Neural cell (in vitro differentiated cells): ENCODE data around the gene LMOD1.

Source experiments
- CTCF ChIP-seq: fragments of 450-650 bp; IDR thresholded peaks from 2 replicates; pipeline ENCODE4 v1.5.1; 2014; ENCODE audit warnings: antibody characterized with exemption, mild to moderate bottlenecking, moderate library complexity; ENCODE audit not compliant: poor library complexity, severe bottlenecking
- EZH2 ChIP-seq: fragments of 200-600, 300-800 bp; shearing (Covaris generic), sonication (generic); IDR thresholded peaks from 2 replicates; pipeline ENCODE4 v1.6.1; 2014; ENCODE audit warnings: antibody characterized with exemption, low read length, borderline replicate concordance, mild to moderate bottlenecking; ENCODE audit not compliant: insufficient read depth, poor library complexity, severe bottlenecking
- REST ChIP-seq: IDR thresholded peaks from 2 replicates; pipeline ENCODE4 v1.6.1; 2012; ENCODE audit warnings: borderline replicate concordance
- SMC3 ChIP-seq: fragments of 450-650 bp; conservative IDR thresholded peaks from 2 replicates; pipeline ENCODE4 v1.6.1; 2014; ENCODE audit warnings: antibody characterized with exemption, mild to moderate bottlenecking, moderate library complexity; ENCODE audit not compliant: poor library complexity

GRCh38 chr1:201886103-201886885 lies 60.1 kb downstream of the LMOD1 start:
- TF ChIP-seq REST: no peak
- TF ChIP-seq SMC3: no peak
- no peak for TF ChIP-seq EZH2
- TF ChIP-seq CTCF: no peak
